GM20431 (cell line): ENCODE measurements around the gene PHYHIPL.

Experiments used
- in situ Hi-C: fragments of 300-500 bp; cut with MseI, MboI; formaldehyde crosslinking; loops from one replicate; pipeline ENCODE4 v1.15.0; 2020; ENCODE audit warnings: low sequenced_read_pairs; ENCODE audit not compliant: unreplicated experiment

Gene PHYHIPL

DNA sequence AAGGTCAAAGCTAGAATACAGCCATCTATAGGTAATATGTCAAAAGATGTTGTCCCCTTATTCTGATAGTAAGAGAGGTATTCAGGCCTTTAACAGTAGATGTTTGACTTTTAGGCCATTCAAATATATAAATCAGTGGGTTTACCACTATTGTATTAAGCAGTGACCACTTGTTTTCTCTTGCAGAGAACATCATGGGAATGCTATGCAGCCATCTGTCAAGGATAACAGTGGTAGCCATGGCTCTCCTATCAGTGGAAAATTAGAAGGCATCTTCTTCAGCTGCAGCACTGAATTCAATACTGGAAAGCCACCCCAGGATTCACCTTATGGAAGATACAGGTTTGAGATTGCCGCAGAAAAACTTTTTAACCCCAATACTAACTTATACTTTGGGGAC lies 68.4 kb downstream of the PHYHIPL start:
- in situ Hi-C loops, result no loop called here

DNA sequence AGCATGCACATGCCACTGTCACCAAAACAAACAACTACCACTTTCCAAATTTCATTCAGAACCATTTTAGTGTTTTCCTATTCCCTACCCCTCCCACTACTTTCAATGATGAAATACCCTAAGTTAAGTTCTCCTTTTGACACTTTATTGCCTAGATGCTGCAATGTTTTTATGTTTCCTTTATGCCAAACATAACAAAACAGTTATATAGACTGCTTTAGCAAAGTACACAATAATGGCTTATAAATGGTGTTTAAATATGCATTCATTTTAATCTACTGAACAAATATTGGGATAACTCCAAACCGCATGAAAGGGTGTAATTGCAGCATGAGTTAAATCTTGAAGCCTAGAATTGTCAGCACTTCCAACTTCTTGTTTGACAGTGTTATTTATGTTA lies 69.2 kb downstream of the PHYHIPL start:
- in situ Hi-C loops, result no loop called here

DNA sequence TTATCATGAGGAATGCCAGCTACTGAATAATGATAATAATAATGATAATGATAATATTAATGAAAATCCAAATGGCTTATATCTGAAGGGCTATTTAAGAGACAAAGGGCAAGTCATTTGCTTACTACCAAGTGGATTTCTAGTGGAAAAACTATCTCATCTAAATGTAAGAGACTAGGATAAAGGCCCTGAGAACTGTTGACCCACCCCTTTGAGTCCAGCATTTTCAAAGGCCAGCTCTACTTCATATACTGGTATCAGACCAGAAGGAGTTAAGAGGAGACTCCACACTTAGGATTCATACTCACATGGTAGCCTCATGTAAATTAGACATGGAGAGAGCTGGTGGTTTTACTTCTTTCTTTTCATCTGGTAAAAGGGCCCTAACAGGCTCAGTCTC lies 76.0 kb downstream of the PHYHIPL start:
- in situ Hi-C loops, result no loop called here

DNA sequence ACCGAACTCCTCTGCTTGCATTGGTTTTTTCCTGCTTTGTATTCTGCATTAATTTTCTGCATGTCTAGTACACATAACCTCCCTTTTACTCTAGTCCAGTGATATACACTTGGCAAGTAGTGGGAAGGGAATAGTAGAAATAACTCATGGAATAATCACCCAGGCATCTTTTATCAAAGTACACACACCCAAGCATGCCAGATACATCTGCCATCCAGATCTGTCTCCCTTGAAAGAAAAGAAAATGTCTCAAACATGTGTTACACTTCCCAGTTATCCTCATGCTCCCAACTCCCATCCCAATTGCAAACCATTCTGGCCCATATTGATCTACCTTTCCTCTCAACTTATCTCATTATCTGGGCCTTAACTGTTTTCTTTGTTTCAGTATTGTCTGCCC lies 79.0 kb downstream of the PHYHIPL start:
- in situ Hi-C loops, result no loop called here

DNA sequence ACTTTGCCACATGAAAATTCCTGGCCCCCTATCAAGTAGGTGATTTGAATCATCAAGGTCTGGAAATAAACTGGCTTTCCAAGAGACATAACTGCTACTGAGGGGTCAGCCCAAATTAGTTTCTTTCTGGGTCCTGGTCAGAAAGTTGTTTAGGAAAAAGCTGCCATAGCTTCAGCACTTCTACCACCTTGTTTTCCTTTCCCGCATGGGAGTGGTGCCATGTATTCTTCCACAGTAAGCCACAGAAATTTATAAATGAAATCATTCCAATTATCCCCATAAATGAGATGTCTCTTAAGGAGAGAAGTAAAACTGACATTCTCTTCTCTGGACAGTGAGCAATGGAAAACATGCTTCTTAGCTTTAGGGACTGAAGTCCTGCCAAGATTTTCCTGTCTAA lies 80.8 kb downstream of the PHYHIPL start:
- in situ Hi-C loops, result no loop called here

DNA sequence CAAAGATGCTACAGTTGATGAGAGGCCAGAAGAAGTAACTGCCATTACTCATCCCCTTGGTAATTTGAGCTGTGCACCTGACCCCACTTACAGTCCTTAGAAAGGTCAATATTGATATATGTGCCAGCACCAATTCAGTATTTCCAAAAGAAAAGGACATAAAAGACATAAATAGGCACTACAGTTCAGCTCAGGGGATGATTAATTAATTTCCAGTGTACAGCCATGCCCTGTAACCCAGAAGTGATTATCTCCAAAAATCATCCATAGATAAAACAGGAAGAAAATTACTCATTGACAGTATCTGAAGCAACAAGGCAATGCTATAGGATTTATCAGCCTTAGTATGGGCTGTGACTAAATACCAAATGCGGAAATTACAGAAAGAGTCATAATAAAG lies 82.4 kb downstream of the PHYHIPL start:
- in situ Hi-C loops, result no loop called here

DNA sequence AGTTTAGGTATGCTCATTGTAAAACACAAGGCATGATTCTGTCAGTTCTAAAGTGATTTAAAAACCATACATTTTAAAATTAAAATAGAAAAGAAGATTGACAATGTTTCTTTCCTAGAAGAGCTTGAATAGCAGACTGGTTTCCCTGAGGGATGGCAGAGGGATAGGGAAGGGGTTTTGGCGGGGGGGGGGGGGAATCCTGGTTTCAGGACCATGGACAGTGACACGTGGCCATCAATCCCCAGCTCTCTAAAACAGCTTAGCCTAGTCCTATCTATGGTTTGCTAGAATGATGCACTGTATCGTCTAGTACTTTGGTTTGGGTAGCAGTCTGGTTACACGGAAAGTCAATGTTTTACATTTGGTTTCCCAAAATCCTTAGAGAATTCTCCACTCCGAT lies 88.7 kb downstream of the PHYHIPL start:
- in situ Hi-C loops, result no loop called here

DNA sequence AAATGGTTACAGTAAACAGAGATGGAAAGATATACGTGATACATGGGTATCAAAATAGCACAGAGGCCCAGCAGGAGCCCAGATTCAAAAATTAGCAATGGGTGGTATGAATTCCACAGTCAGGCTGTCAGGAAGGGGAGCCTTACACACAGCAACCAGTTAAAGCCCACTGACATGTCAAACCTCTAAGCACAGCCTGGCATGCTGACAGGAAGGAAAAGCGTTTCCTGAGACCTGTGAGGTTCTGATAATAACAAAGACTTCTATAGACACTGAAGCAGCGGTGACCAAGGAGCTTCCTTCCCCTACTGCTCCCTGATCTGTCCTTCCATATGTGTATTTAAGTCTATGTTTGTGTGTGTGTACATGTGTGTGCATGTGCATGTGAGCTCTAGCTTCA lies 89.9 kb downstream of the PHYHIPL start:
- in situ Hi-C loops, result no loop called here

DNA sequence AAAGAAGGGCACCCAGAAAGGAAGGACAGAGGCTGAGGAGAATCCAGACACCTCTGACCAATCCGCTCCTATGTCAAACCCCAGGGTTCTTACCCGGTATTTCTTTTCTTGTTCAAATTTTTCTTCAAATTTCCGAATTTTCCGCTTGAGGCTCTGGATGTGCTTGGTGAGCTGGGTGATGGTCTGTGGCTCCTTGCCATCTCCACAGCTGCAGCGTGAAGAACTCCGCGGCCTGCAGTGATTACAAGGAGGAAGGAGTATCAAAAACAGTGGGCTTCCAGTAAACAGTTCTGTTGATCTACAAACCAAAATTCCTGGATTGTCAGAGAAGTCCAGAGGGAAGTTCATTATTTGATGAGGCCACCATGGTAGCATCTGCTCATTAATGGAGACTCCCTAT lies 92.0 kb downstream of the PHYHIPL start:
- in situ Hi-C loops, result no loop called here

DNA sequence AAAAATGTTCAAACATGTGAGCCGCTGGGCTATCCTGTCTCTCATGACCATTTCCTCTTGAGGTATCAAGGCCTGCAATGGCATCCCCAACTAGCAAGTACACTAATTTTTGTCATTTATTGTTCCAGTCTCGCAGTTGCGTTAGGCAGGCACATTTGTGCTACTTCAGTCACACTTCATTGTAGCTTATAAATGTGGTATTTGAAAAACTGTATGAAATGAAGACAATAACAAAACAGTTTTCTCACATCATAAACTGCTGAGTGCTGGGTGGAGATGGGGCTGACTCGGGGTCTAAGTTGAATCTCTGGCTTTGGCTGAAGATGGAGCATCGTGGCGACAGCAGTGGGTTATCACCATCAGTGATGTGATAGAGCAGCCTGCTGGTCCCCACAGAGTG lies 93.2 kb downstream of the PHYHIPL start:
- in situ Hi-C loops, result no loop called here

DNA sequence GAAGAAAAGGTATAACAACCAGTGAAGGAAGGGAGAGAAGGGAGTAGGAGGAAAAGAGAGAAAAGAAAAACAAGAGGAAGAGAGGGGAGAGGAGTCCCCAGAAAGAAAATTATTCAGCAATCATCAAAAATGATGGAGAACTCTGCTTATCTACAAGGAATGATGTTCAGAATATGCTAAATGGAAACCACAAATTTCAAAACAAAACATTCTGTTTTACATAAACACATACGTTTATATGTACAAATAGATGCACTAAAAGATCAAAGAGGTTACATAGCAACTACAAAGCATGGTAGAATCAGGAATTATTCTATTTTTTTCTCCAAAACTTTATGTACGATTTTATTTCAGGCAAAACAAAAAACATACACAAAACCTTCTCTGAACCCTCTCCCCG lies 94.0 kb downstream of the PHYHIPL start:
- in situ Hi-C loops, result no loop called here

DNA sequence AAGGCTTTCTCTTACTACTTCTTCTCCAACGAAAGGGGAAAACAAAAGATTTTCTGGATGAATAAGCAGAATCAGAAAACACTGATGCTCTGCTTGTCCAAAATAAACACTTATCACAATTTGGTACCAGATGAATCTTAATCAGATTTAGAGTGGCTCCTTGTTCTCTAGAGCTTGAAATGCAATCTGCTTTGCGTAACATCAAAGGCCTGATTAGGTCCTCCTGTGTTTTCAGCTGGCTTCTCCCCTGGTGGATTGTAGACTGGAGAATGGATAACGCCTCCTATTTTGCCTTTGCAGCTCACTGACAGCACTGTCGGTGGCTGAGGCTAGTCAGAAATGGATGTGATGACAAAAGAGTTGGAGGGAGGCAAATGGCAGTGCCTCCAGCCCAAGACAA lies 94.7 kb downstream of the PHYHIPL start:
- in situ Hi-C loops, result no loop called here

DNA sequence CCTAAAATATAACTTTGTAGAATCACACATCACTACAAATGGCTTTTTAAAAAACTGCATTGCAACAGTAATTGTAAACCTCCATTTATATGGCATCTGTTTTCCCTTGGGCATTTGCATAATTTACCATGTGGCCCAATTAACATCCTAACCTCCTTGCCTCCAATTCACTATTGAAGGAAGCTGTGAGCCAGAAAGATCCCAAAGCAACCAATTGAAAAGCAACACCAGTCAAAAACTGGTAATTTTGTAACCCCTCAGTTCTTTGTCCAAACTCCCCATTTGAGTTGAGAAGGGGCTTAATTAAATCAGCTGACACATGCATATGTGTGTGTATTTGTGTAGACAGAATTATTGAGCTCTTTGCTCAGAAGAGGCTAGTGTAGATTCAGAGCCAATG lies 95.6 kb downstream of the PHYHIPL start:
- in situ Hi-C loops, result no loop called here

DNA sequence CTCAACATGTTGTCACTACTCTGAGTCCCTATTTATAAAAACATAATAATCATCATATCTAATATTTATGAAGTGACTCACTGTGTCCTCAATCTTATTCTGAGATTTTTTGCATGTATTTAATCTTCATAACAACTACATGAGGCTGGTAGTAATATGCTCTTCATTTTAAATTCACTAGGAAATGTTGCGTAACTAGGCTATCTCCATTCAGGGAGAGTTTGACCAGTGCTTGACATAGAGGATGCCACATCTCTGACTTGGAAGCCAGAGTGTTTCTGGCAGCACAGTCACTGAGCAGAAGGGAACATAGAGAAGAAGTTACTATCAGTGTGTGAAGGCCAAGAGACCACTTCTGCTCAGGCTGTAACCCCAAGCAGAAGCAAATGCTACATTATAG lies 97.0 kb downstream of the PHYHIPL start:
- in situ Hi-C loops, result no loop called here

DNA sequence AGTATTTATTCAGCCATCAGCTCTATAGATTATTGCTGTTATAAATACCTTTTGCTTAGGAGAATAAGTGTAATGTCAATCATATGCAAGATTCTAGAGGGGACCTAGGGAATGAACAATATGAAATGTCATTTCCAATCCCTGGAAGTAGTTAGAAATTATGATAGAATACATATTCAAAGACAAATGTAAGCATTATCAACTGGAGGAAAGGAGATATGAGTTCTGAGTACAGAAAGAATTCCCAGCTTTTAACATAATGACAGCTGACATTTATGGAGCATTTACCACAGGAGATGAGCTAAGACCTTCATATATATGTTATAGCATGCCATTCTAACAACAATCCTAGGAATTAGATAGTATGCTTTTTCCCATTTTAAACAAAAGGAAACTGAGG lies 99.7 kb downstream of the PHYHIPL start:
- in situ Hi-C loops, result no loop called here

DNA sequence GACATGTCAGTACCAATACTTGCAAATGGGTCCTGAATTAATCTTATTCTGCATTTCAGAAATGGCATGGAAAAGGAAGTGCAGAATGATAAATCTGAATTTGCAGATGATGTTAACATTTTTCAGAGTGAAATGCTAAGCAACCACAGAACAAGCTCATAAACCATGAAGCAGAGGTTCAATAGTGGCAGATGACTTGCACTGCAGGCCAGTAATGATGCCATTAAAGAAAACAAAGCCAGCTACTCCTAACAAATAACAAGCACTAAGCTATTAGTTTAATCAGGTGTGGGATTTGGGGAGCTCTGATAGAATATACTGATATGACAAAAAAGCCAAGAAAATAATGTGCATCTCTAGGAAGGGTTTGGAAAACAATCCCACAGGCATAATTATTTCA lies 100.5 kb downstream of the PHYHIPL start:
- in situ Hi-C loops, result no loop called here

DNA sequence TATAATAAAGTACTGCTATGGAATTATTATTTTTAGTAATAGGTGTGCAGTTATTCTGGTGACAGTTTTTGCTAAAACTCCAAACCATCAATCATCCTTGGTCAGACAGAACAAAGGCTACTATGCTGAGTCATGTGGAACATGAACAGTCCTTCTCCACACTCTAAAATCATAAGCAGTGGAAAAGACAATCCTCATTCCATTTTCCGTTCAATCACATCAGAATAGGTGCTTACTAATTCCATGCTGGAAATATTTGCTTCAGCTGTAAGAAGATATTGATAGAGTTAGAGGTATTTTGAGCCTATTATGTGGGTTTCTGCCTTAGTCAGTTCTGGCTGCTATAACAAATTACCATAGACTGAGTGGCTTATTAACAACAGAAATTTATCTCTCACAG lies 103.0 kb downstream of the PHYHIPL start:
- in situ Hi-C loops, result no loop called here

DNA sequence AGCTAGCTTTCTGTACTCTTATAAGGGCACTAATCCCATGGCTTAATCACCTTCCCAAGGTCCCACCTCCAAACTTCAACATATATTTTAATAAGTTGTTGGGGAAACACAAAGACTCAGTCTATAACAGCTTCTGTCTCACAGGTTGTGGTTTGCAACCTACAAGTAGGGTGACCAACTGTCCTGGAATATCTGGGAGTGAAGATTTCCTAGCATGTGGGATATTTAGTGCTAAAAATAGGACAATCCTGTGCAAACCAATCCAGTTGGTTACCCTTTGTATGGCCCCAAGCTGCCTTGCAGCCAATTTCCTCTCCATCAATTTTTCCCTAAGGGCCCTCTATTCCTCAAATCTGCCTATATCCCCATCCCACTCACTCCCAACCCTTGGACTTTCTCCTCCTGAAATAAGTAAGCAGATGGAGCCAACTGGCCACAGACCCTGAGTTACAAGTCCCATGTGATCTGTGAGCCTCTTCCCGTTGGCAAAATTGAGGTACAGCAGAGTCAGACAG lies 103.6 kb downstream of the PHYHIPL start:
- in situ Hi-C loops, result no loop called here

DNA sequence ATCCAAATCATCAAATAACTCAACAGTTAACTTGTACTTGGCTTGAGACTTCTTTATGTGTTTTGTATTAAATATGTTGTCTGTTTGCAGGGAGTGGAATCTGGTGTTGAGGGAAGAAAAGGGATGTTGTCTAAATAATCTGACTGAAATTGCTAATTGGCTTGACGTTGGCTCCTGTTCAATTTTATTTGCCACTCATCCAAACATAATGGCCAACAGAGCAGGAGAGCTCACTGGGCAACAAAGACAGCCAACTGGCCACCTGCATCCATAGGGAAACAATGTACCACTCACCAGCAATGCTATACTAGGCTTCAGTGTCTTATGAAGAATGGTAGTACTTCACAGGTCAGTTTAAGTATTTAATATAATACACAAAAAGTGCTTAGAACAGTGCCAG lies 105.4 kb downstream of the PHYHIPL start:
- in situ Hi-C loops, result no loop called here

DNA sequence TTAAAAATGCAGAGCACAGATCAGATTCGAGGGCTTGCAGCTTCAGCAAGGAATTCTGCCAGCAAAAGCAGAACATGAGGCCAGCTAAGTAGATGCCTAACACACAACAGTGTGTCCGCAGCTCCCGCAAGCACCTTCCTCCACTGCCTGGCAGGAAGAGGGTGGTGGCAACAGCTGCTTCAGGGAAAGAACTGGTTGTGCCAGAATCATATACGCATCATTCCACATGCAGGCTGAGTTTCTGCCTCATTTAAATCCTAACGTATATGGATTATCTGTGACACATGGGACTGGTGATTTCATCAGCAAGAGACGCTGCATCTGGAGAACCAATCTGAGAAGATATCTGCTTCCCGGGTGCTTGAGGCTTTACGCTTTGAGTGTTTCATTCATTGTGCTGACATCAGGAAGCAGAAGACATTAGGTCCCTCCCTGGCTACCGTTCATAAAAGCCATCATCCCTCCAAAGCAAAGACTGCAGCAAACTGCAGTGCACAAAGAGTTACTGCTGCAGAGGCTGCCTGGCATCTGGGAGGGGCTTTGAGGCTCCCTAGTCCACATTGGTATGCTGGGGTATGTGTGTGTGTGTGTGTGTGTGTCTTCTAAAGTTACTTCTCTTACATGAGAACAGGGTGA lies 107.1 kb downstream of the PHYHIPL start:
- in situ Hi-C loops, result no loop called here

DNA sequence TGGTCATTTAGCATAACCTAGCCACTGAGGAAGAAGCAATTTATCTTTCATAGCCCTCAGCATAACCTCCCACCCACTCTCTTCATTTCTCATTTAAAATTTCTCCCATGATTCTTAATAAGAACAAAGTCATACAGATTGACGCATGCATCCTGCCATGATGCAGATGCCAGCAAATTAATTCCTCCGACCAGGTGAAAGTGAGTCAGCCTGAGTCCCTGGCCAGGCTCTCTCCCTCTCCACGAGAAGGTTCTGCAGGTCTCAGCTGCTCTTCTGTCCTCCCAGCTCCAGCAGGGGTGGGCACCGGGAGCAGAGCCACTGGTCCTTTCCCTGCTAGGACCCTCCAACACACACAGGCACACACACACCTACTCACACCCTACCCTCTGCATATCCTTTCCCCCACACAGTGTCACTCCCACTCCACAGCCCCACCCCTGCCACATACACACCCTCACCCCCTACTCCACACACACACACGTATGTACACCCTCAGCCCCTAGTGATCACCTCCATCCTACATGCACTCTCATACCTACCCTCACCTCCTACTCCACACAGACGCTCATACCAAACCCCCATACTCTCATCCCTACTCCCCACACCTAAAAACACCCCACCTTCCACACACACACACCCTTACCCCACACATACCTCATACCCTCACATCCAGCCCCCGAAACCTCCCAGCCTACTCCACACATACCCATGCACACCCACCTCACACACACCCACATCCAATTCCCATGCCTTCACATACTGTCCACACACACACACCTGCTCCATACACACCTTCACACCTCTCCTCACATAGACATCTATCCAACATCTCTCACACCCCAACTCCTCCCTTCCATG lies 107.9 kb downstream of the PHYHIPL start:
- in situ Hi-C loops, result no loop called here

DNA sequence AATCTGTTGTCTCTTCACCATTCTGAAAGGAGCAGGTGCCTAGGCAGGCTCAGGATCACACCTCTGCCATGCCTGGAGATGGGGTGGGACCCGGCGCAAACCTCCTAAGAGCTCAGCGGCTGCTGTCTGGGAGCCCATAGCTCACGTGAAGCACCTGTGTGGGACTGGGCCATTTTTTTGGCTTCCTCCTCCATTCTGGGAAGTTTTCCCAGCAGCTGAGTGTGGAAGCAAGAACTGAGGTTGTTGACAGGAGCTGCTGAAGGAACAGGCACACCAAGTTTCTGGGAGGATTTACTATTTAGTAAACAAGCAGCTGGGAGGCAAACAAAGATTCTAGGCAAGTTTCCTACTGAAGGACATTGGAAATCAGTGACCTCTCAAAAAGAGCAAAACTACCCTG lies 108.6 kb downstream of the PHYHIPL start:
- in situ Hi-C loops, result no loop called here
